OCI-LY7 (cell line): Measurements from ENCODE around the gene MLST8. TPM values are rescaled to one million over a fixed set of nuclear protein-coding genes. Genes with fewer than 3 reads are reported as not detected.

ENCODE experiments used
- BruUV-seq: library from RNA; stranded (reverse); fragments of 400-500 nt; replicated peaks from 2 replicates; lab custom pipeline; 2021; lab: Mats Ljungman, UMichigan
- CTCF ChIA-PET: fragments of 300-600 bp; sonication (Branson Sonifier 250); formaldehyde crosslinking; loops from one replicate; lab custom pipeline; 2022; ENCODE audit warnings: antibody characterized with exemption; ENCODE audit not compliant: unreplicated experiment; lab: Charles Lee
- POLR2A ChIA-PET: fragments of 300-600 bp; sonication (Branson Sonifier 250); formaldehyde crosslinking; loops from one replicate; lab custom pipeline; 2022; ENCODE audit warnings: antibody characterized with exemption; lab: Charles Lee
- DNase-seq: peaks from one replicate; pipeline ENCODE4 v3.0.0-alpha.2; 2015; ENCODE audit warnings: low spot score
- H2AFZ ChIP-seq: fragments of 200-600 bp; sonication (generic), shearing (Covaris generic); 2 replicates; pipeline ENCODE4 v1.6.1; 2014; ENCODE audit warnings: mild to moderate bottlenecking, antibody characterized with exemption, low read length, moderate library complexity
- H3K27ac ChIP-seq: fragments of 200-600 bp; sonication (generic); 2 replicates; pipeline ENCODE4 v1.5.1; 2014; ENCODE audit warnings: mixed run types, low read depth, mild to moderate bottlenecking, moderate library complexity, low read length, inconsistent platforms; ENCODE audit not compliant: poor library complexity, severe bottlenecking
- H3K36me3 ChIP-seq: fragments of 200-600 bp; sonication (generic); 2 replicates; pipeline ENCODE4 v1.6.1; 2014; ENCODE audit warnings: mild to moderate bottlenecking, antibody characterized with exemption, low read length, moderate library complexity, mixed read lengths; ENCODE audit not compliant: insufficient read depth
- H3K4me1 ChIP-seq: fragments of 200-600 bp; sonication (generic); 2 replicates; pipeline ENCODE4 v1.5.1; 2014; ENCODE audit warnings: mild to moderate bottlenecking, low read length; ENCODE audit not compliant: insufficient read depth, poor library complexity, severe bottlenecking
- H3K4me2 ChIP-seq: fragments of 200-600 bp; sonication (generic); 2 replicates; pipeline ENCODE4 v1.6.1; 2014; ENCODE audit warnings: mild to moderate bottlenecking, low read length
- H3K4me3 ChIP-seq: fragments of 200-600 bp; sonication (generic); 2 replicates; pipeline ENCODE4 v1.5.1; 2014; ENCODE audit warnings: mild to moderate bottlenecking, low read depth, low read length; ENCODE audit not compliant: poor library complexity, severe bottlenecking
- H3K79me2 ChIP-seq: fragments of 200-600 bp; sonication (generic); 2 replicates; pipeline ENCODE4 v1.6.1; 2016; ENCODE audit warnings: low read depth, mild to moderate bottlenecking, low read length, moderate library complexity, mixed read lengths; ENCODE audit not compliant: insufficient read depth
- H3K9me2 ChIP-seq: fragments of 200-600 bp; sonication (generic); 2 replicates; pipeline ENCODE4 v1.6.1; 2016; ENCODE audit warnings: mild to moderate bottlenecking, low read length, mixed read lengths; ENCODE audit not compliant: insufficient read depth
- H3K9me3 ChIP-seq: fragments of 200-600 bp; sonication (generic); 2 replicates; pipeline ENCODE4 v1.6.1; 2014; ENCODE audit warnings: mild to moderate bottlenecking, mixed run types, low read length, mixed read lengths
- H4K20me1 ChIP-seq: fragments of 200-600 bp; sonication (generic); 2 replicates; pipeline ENCODE4 v1.6.1; 2014; ENCODE audit warnings: mild to moderate bottlenecking, antibody characterized with exemption, low read length, moderate library complexity, mixed read lengths; ENCODE audit not compliant: insufficient read depth
- EZH2phosphoT487 ChIP-seq: fragments of 200-600 bp; sonication (generic); IDR thresholded peaks from 2 replicates; pipeline ENCODE4 v1.6.1; 2018; ENCODE audit warnings: low read depth, borderline replicate concordance, mild to moderate bottlenecking, mixed run types, antibody characterized with exemption, low read length, moderate library complexity, mixed read lengths
- intact Hi-C: fragments of 100-400 bp; cut with micrococcal nuclease; formaldehyde crosslinking; loops from one replicate; pipeline ENCODE4 v1.10.0; 2022; ENCODE audit not compliant: unreplicated experiment
- total RNA-seq, 2 experiments: library from RNA; depleted of rRNA in 1 of 2; stranded (reverse); fragments of >200 nt in 1 of 2; shearing (Covaris generic) in 1 of 2; gene quantifications; 2 replicates each; pipeline ENCODE4 v1.2.3, GENCODE V29; 2014 to 2022
- TF ChIP-seq, protein P1 (sequence below): fragments of 200-600 bp; sonication (generic); conservative IDR thresholded peaks from 2 replicates; pipeline ENCODE4 v1.5.1; 2014; ENCODE audit warnings: mild to moderate bottlenecking, antibody characterized with exemption, low read length, moderate library complexity, mixed read lengths

MLST8 gene
- total RNA-seq, 2 experiments from 2014 or later, result 65.4 to 71.3 TPM

DNA sequence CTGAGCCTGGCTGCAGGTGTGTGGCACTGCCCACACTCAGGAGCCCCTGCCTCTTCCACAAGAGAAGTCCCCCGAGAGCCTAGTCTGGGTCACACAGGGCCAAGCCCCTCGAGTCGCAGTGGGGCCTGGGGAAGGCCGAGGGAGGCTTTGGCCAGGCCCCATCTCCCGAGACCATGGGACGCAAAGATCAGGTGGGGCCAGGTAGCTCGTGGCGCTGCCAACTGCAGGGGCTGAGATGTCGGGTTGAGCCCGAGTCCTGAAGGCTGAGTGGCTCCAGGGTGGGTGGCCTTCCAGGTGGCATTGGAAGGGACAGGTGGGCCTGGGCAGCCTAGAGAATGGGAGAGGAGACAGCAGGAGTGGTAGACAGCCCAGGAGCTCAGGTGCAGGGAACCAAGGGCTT, 43.3 kb upstream of the MLST8 start:
- H3K79me2 ChIP-seq, result peaks cover 29% of the 10 kb centered on the region
- CTCF ChIA-PET, result no interaction called here
- peaks cover 56% of the 10 kb centered on the region for H3K36me3 ChIP-seq
- H3K27ac ChIP-seq, result no peak overlapping the region
- H3K9me2 ChIP-seq, result no peaks in the 10 kb centered on the region
- no peak overlapping the region for H3K4me3 ChIP-seq
- intact Hi-C loops, result no loop called here
- TF ChIP-seq EZH2phosphoT487, result no peak
- H2AFZ ChIP-seq, result no peak overlapping the region
- DNase-seq, result no peak
- H4K20me1 ChIP-seq, result peaks cover 4% of the 10 kb centered on the region; the same call in 1 of the 2 replicates
- POLR2A ChIA-PET, result interaction anchor here (0.6 kb wide), 1 partner anchor 202 kb away, joined by 4 read pairs; no protein-coding TSS in a partner anchor
- 0 out of 2 replicates have a peak, but pooled peaks cover 8% of the 10 kb centered on the region for H3K9me3 ChIP-seq
- no peak overlapping the region for H3K4me2 ChIP-seq
- H3K4me1 ChIP-seq, result peaks cover 7% of the 10 kb centered on the region
- no TSS peak for BruUV-seq

DNA sequence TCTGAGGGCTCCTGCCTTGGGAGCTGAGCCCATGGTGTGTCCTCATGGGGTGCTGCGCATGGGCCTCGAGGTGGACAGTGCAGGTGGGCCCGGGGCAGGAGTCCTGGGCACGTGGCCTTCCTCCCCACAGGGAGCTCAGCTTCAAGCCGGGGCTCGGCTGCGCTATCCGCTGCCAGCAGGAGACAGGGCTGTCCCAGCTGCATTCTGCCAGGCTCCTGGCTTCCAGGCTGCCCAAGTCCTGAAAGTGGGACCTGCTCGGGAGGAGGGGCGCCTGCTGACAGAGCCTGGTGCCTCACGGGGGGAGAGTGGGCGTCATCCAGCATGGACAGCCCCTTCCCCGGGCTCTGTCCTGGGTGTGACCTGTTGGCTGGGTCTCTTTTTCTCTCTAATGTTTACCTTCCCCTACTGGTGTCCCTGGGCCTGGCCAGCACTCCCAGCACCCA, 42.6 kb upstream of the MLST8 start:
- intact Hi-C loops, result no loop called here
- H2AFZ ChIP-seq, result no peak overlapping the region
- no peak for DNase-seq
- no peaks in the 10 kb centered on the region for H4K20me1 ChIP-seq
- peaks cover 64% of the 10 kb centered on the region for H3K36me3 ChIP-seq
- no peak for TF ChIP-seq EZH2phosphoT487
- TF ChIP-seq, protein P1, sequence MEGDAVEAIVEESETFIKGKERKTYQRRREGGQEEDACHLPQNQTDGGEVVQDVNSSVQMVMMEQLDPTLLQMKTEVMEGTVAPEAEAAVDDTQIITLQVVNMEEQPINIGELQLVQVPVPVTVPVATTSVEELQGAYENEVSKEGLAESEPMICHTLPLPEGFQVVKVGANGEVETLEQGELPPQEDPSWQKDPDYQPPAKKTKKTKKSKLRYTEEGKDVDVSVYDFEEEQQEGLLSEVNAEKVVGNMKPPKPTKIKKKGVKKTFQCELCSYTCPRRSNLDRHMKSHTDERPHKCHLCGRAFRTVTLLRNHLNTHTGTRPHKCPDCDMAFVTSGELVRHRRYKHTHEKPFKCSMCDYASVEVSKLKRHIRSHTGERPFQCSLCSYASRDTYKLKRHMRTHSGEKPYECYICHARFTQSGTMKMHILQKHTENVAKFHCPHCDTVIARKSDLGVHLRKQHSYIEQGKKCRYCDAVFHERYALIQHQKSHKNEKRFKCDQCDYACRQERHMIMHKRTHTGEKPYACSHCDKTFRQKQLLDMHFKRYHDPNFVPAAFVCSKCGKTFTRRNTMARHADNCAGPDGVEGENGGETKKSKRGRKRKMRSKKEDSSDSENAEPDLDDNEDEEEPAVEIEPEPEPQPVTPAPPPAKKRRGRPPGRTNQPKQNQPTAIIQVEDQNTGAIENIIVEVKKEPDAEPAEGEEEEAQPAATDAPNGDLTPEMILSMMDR, result no peak
- 0 out of 2 replicates have a peak, but pooled peaks cover 8% of the 10 kb centered on the region for H3K9me3 ChIP-seq
- H3K27ac ChIP-seq, result no peak overlapping the region
- H3K9me2 ChIP-seq, result no peaks in the 10 kb centered on the region
- H3K79me2 ChIP-seq, result peaks cover 21% of the 10 kb centered on the region
- ChIA-PET POLR2A (no interaction called here), CTCF (no interaction called here)
- H3K4me2 ChIP-seq, result no peak overlapping the region
- no peak overlapping the region for H3K4me3 ChIP-seq
- no TSS peak for BruUV-seq
- H3K4me1 ChIP-seq, result no peaks in the 10 kb centered on the region

DNA sequence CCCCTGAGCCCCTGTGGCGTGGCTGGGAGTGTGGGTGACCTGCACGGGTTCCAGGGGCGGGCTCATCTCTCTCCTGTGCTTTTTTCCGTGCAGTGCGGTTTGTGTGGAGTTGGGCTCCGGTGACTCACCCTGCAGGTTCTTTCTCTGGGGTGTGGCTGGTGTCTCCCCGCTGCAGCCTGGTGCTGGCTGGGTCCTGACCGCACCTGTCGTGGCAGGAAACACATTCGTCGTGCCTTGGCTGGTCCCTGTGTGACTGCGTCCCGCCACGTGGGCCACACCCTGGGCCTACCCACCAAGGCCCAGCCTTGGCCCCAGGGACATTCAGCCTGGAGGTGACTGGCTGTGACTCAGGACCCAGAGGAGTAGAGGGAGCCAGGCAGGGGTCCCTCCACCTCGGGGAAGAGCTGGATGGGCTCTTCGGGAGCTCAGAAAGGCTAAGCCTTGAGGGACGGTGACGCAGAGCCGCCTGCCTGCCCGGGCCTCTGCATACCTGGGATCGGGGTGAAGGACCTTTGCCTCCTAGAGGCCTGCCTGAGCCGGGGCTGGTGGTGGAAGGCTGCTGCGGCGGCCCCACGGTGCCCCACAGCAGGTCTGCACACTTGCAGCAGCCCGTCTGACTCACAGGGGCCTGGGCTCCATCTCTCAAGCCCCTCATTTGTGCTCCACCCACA, 41.9 kb upstream of the MLST8 start:
- Histone ChIP-seq H3K27ac (no peak overlapping the region), H3K4me2 (no peak overlapping the region), H3K4me1 (no peaks in the 10 kb centered on the region), H3K79me2 (peaks cover 14% of the 10 kb centered on the region), H3K4me3 (no peak overlapping the region), H3K9me3 (0 out of 2 replicates have a peak, but pooled peaks cover 8% of the 10 kb centered on the region), H3K36me3 (peaks cover 71% of the 10 kb centered on the region), H3K9me2 (no peaks in the 10 kb centered on the region), H2AFZ (no peak overlapping the region), H4K20me1 (no peaks in the 10 kb centered on the region)
- CTCF ChIA-PET, result no interaction called here
- intact Hi-C loops, result no loop called here
- no peak for DNase-seq
- no TSS peak for BruUV-seq
- TF ChIP-seq EZH2phosphoT487, result no peak
- POLR2A ChIA-PET, result no interaction called here
